NCI-H146 treated with DMSO at 0.1 percent for 48 hours (cell line): ENCODE data around the gene CFAP161.
A peak's percentile ranks its signal among the peaks of the same experiment; 100 is the strongest.

ENCODE experiments used
- DNase-seq: peaks from one replicate; lab custom pipeline; 2025; ENCODE audit not compliant: unreplicated experiment; lab: John Stamatoyannopoulos, UW

CFAP161 gene

GRCh38 chr15:81133782-81134461 lies at the start of gene CFAP161:
Gene CFAP161, plus strand, starts transcription at chr15:81134270. Its CDS starts 60 bp downstream, at chr15:81134330.
- DNase-seq = peak; percentile 77

GRCh38 chr15:81084716-81085115 lies 49.4 kb upstream of the CFAP161 start:
- DNase-seq = no peak

DNA sequence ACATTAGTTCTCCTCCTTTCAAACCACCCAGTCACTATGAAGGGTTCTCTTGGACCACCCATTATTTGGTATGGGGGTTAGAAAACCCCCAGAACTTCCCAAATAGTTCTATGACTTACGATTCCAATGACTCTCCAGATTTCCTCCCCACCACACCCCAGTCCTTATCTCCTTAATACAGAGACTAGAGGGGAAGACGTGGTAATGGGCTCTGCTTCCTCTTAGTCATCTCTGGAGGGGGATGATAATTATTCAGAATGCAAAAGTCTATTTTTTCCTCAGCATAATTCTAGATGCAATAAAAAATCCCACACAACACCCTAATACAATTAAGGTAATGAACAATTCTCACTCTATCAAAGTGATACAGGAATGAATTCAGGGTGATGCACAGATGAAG lies 48.9 kb upstream of the CFAP161 start:
- no peak for DNase-seq

- no peak for DNase-seq
These were observed 48.2 kb upstream of the CFAP161 start for GRCh38 chr15:81085898-81086297.

DNA sequence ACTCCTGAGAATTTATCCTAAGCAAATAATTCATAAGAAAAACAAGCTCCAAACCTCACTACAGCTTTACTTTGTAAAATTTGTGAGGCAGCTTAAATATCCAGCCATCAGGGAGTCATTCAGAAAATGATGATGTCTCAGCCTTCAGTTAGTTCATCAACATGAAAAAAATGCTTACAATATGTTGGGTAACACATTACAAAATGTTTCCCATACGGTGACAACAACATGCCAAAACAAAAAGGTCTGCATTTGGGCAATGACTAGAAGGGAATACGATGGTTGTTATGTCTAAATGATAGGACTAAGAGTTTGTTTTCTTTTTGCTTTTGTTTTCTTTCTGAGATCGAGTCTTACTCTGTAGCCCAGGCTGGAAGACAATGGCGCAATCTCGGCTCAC lies 47.0 kb upstream of the CFAP161 start:
- no peak for DNase-seq

- no peak for DNase-seq
These were observed 46.4 kb upstream of the CFAP161 start for GRCh38 chr15:81087694-81088093.

DNA sequence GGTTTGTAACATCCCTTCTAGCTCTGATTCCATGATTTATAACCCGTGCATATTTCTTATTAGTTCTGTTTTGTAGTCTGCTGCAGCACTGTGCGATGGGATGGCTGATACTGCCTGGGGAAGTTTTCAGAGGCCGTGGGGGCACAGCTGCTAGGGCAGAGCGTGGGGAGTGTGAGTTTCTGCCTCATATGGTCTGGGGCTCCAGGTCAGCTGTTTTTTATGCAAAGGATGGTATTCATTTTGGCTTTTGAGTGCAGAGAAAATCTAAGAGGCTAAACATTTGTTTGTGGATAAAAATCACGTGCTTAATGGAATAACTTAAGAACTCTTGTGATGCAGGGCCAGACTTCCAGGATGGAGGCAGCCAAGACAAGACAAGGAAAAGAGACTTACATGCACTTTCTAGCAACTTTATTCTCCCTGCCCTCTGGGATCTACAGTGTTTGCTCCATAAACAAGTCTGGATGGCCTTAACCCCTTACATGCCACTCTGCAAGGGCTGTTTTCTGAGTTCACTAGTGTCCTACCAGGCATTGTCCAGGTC lies 45.5 kb upstream of the CFAP161 start:
- no peak for DNase-seq

DNA sequence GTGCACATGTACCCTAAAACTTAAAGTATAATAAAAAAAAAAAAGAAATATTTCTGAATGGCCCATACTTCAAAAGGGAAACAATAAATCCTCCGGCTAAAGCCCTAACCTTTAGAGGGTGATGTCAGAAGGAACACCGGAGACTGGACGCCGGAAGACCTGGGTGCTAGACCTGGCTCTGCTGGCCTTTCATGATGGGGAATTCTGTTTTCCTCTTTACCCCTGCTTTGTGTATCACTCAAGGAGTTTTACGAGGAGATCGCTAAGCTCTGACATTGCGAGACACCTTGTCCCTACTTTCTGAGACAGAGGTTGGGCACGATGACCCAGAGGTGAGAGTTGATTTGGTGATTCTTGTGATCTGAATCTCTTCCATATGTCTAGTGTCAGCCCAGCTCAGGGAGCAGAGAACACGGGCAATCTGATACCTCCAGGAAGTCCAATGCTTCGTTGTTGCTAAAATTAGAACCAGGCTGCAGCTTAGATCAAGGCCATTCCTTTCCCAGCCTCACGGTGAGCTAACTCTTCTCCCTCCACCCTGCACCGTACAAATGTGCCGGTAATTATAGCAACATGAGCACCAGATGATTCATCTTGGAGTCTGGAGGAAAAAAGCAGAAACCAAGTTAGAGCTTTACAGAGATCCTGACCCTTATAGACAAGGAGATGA lies 42.0 kb upstream of the CFAP161 start:
- no peak for DNase-seq

- no peak for DNase-seq
These were observed 41.5 kb upstream of the CFAP161 start for GRCh38 chr15:81092559-81092902.

- DNase-seq = no peak
These were observed 40.1 kb upstream of the CFAP161 start for GRCh38 chr15:81093961-81094360.

- no peak for DNase-seq
These were observed 38.2 kb upstream of the CFAP161 start for GRCh38 chr15:81095690-81096365.

GRCh38 chr15:81096398-81096797 lies 37.7 kb upstream of the CFAP161 start:
- no peak for DNase-seq

GRCh38 chr15:81097116-81097889 lies 36.8 kb upstream of the CFAP161 start:
- DNase-seq = no peak

DNA sequence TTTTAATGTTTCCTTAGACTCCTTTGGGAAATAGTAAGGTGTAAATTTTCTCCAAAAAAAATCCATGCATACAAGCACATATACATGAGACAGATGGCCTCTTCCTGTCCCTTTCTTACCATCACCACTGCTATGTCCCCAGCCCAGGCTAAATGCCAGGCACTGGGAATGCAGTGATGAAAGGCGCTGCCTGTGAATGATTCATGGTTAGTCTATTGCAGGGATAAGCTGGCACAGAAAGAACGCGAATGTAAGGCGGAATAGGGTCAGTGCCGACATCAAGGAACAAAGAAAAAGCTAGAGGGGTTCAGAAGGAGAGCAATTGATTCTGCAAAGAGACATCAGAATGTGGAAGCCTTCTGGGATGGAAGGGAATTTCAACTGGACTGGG lies 36.2 kb upstream of the CFAP161 start:
- DNase-seq = no peak

- no peak for DNase-seq
These were observed 35.7 kb upstream of the CFAP161 start for GRCh38 chr15:81098349-81098748.

DNA sequence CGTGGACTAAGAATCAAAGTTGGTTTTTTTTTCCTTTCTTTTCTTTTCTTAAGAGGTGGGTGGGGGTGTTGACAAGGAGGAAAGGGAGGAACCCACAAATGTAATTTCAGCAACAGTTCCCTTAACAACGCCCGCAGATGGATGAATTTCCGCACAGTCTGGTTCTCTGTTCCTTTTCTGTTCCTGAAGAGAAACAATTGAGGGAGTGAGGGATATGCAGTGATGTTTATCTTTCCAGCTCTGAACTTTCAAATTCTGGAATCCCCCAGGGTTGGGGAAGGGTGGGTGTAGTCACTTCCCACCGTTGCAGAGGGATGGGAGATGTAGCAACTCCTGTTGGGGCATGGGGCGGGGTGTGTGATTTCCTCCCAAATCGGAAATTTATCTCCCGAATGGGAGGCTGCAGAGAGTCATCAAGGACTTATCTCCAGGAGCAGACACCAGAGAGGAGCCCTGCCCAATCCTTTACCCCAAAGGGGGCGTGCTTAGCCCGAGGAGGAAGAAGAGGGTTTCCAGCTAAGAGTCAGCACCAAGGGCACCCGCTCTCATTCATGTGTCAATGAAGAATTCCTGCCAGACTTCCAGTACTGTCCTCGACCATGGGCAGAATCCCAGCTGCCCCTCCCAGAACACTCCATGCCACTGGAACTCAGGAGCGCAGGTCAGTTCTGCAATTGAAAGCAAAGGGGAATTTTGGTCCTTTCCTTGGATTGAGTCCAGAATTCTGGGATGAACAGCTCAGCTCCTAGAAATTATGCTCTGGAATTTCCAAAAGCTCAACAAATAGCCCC lies 35.0 kb upstream of the CFAP161 start:
- no peak for DNase-seq

DNA sequence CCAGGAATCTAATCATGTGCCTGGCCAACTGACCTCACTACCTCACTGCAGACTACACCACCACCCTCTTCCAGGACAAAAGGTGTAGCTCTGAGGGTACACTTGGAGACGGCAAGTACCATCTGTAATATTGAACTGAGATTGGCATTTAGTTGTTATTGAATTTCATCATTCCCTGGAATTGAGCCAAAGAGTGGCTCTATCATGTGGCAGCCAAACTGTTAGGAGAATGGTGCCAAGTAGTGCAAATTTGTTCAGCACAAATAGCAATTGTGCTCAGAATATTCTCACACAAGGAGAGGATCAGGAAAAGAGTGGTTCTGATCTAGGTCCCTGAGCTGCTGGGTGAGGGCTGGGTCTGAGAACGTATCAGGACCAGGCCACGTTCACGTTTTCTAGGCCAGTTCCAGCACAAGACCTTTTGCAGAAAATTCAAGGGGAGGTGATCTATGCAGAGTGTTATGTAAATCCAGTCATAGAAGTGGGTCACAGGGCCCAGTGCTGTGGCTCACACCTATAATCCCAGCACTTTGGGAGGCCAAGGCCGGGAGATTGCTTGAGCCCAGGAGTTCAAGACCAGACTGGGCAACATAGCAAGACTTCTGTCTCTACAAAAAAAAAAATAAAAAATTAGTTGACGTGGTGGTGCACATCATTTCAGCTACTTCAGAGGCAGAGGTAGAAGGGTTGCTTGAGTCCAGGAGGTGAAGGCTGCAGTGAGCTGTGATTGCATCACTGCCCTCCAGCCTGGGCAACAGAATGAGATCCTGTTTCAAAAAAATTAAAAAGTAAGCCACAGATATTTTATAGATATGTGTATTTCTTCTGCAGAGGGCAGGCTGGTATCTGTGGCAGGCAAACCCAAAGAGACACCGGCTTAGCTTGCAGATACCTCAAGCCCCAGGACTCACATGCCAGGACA lies 31.9 kb upstream of the CFAP161 start:
- DNase-seq = no peak

- DNase-seq = no peak
These were observed 30.2 kb upstream of the CFAP161 start for GRCh38 chr15:81103857-81104256.

- DNase-seq = no peak
These were observed 28.5 kb upstream of the CFAP161 start for GRCh38 chr15:81105545-81105944.
